ENCODE measurements around the gene CPSF7.
A peak's percentile ranks its signal among the peaks of the same experiment; 100 is the strongest.
"Not testable (repeated sequence)": the region's sequence is repeated elsewhere in the genome, so short reads cannot be mapped to it uniquely, and the experiment has no call there.

CPSF7 gene

DNA sequence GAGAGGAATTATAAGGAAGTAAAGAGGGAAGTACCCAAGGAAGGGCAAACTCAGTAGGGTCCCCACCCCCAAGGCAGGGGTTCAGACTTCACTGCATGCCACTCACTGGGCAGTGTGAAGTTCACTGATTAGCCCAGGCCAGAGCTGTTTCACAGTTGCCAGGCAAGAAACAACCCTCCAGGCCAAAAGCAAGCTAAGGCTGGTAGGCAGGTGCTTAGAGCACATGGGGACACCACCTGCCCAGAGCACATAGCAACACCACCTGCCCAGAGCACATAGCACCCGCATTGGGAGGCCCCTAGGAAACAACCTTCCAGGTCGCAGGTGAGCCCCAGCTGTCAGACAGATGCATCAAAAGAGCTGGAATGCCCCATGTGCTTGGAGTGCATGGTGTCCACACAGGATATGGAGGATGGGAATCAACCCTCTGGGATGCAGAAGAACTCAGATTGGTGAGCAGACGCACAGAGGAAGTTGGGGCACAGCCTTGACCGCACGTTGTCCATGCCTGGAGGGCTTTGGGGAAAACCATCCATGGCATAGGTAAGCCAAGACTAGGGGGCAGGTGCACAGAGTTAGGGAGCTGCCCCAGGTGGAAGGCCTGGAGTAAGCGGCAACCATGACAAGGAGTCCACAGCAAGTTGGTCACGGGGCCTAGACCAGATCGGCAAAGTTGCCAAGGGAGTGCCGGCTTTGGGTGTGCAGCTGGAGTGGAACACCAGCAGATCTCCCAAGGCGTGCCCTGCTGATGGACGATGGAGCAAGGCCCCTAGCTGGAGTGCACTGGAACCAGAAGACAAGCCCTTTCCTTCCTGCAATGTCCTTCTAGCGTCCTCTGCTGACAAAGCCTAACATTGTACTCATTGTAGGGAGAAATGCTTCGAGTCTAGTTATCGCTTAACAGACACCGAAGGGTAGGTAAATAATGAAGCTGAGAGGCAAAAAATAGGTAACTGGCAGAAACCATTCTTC lies 45.2 kb downstream of the CPSF7 start:
- no peak overlapping the region for H3K9ac ChIP-seq (ENCODE audit: low read length)
- no peaks in the 10 kb centered on the region for H3K9me3 ChIP-seq (replicated peaks; ENCODE audit: insufficient read depth, low read length)
- DNase-seq, result no peak
- H3K4me2 ChIP-seq (ENCODE audit: low read depth, low read length), result no peak overlapping the region
- H3K4me3 ChIP-seq (ENCODE audit: low read length), result no peak overlapping the region
- no peaks in the 10 kb centered on the region for H3F3A ChIP-seq (ENCODE audit: insufficient read depth, low read length)
- no peak overlapping the region for H2AFZ ChIP-seq (ENCODE audit: low read length)
- no peak overlapping the region for H3K27ac ChIP-seq (ENCODE audit: low read length)
- H4K20me1 ChIP-seq (ENCODE audit: insufficient read depth, low read length), result no peaks in the 10 kb centered on the region
- no peak for TF ChIP-seq EZH2phosphoT487 (IDR thresholded peaks at IDR 0.05; ENCODE audit: low read length)
- TF ChIP-seq, protein P1, sequence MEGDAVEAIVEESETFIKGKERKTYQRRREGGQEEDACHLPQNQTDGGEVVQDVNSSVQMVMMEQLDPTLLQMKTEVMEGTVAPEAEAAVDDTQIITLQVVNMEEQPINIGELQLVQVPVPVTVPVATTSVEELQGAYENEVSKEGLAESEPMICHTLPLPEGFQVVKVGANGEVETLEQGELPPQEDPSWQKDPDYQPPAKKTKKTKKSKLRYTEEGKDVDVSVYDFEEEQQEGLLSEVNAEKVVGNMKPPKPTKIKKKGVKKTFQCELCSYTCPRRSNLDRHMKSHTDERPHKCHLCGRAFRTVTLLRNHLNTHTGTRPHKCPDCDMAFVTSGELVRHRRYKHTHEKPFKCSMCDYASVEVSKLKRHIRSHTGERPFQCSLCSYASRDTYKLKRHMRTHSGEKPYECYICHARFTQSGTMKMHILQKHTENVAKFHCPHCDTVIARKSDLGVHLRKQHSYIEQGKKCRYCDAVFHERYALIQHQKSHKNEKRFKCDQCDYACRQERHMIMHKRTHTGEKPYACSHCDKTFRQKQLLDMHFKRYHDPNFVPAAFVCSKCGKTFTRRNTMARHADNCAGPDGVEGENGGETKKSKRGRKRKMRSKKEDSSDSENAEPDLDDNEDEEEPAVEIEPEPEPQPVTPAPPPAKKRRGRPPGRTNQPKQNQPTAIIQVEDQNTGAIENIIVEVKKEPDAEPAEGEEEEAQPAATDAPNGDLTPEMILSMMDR (IDR thresholded peaks at IDR 0.05; ENCODE audit: low read length), result 0 out of 2 replicates have a peak, but pooled peaks have one; percentile 3
- H3K4me1 ChIP-seq (ENCODE audit: low read length), result no peaks in the 10 kb centered on the region
- no peaks in the 10 kb centered on the region for H3K36me3 ChIP-seq (replicated peaks; ENCODE audit: insufficient read depth, low read length)
- H3K79me2 ChIP-seq (ENCODE audit: low read length), result no peaks in the 10 kb centered on the region
- no peaks in the 10 kb centered on the region for H3K27me3 ChIP-seq (replicated peaks; ENCODE audit: insufficient read depth, low read length)
- no peaks in the 10 kb centered on the region for H3K9me2 ChIP-seq (replicated peaks; ENCODE audit: insufficient read depth, low read length)

DNA sequence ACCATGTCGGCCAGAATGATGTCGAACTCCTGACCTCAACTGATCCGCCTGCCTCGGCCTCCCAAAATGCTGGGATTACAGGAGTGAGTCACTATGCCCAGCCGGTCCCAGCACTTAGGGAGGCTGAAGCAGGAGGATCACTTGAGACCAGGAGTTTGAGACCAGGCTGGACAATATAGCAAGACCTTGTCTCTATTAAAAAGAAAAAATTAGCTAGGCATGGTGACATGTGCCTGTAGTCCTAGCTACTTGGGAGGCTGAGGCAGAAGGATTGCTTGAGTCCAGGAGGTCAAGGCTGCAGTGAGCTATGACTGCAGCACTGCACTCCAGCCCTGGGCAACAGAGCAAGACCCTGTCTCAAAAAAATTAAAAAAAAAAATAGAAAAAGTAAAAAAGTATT lies 45.9 kb downstream of the CPSF7 start:
- H3K9ac ChIP-seq (ENCODE audit: low read length); H3K4me1 ChIP-seq (ENCODE audit: low read length); H4K20me1 ChIP-seq (ENCODE audit: insufficient read depth, low read length); H3K27ac ChIP-seq (ENCODE audit: low read length); H3K36me3 ChIP-seq (replicated peaks; ENCODE audit: insufficient read depth, low read length); H2AFZ ChIP-seq (ENCODE audit: low read length); DNase-seq; H3K9me2 ChIP-seq (replicated peaks; ENCODE audit: insufficient read depth, low read length); H3F3A ChIP-seq (ENCODE audit: insufficient read depth, low read length); H3K4me3 ChIP-seq (ENCODE audit: low read length); H3K9me3 ChIP-seq (replicated peaks; ENCODE audit: insufficient read depth, low read length); H3K79me2 ChIP-seq (ENCODE audit: low read length); H3K4me2 ChIP-seq (ENCODE audit: low read depth, low read length); H3K27me3 ChIP-seq (replicated peaks; ENCODE audit: insufficient read depth, low read length): not testable (repeated sequence)

DNA sequence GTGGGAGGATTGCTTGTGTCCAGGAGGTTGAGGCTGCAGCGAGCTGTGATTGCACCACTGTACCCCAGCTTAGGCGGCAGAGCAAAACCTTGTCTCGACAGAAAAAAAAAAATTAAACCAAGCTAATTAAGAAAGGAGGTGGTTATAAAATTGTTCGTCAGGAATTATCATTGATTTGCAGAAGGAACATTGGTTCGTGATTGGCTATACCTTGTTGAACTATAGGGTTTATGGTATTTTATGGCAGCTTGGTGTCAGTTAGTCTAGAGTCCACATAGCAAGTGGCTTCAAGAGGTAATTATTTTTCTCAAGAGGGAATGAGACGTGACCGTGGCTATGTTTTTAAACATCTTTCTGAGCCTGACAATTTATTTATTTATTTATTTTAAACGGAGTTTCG lies 48.9 kb downstream of the CPSF7 start:
- TF ChIP-seq EZH2phosphoT487 (IDR thresholded peaks at IDR 0.05; ENCODE audit: low read length) (no peak), EZH2 (optimal IDR thresholded peaks at IDR 0.05; ENCODE audit: low read depth, low read length) (no peak)
- TF ChIP-seq, protein P1 (IDR thresholded peaks at IDR 0.05; ENCODE audit: low read length), result no peak
- no peak overlapping the region for H3K4me3 ChIP-seq (ENCODE audit: low read length)
- H3K27ac ChIP-seq (ENCODE audit: low read length), result no peak overlapping the region
- H3K4me1 ChIP-seq (ENCODE audit: low read length), result no peaks in the 10 kb centered on the region
- no peaks in the 10 kb centered on the region for H3K9me3 ChIP-seq (replicated peaks; ENCODE audit: insufficient read depth, low read length)
- H3K27me3 ChIP-seq (replicated peaks; ENCODE audit: insufficient read depth, low read length), result no peaks in the 10 kb centered on the region
- H3K9me2 ChIP-seq (replicated peaks; ENCODE audit: insufficient read depth, low read length), result no peaks in the 10 kb centered on the region
- no peaks in the 10 kb centered on the region for H3F3A ChIP-seq (ENCODE audit: insufficient read depth, low read length)
- H3K9ac ChIP-seq (ENCODE audit: low read length), result no peak overlapping the region
- DNase-seq, result no peak
- H3K79me2 ChIP-seq (ENCODE audit: low read length), result no peaks in the 10 kb centered on the region
- no peak overlapping the region for H2AFZ ChIP-seq (ENCODE audit: low read length)
- no peak overlapping the region for H3K4me2 ChIP-seq (ENCODE audit: low read depth, low read length)
- no peaks in the 10 kb centered on the region for H3K36me3 ChIP-seq (replicated peaks; ENCODE audit: insufficient read depth, low read length)
- H4K20me1 ChIP-seq (ENCODE audit: insufficient read depth, low read length), result no peaks in the 10 kb centered on the region

DNA sequence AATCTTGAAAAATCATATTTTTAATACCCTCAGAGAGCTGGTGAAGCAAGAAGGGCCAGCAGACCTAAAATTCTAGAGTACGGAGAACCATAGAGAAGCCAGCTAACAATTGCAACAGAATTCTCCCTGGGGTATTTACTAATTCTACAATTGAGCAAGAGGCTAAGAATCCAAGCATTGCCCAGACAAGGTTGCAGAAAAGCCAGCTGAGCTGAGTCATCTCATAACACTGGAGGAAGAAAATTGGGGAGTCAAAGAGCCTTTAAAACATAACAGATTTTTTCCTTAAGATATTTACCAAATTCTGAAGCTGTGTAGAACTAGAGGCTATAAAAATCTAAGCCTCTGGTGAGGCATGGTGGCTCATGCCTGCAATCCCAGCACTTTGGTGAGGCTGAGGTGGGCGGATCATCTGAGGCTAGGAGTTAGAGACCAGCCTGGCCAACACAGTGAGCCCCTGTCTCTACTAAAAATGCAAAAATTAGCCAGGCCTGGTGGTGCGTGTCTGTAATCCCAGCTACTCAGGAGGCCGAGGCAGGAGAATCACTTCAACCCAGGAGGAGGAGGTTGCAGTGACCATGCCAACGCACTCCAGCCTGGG lies 51.0 kb downstream of the CPSF7 start:
- Histone ChIP-seq H3F3A (ENCODE audit: insufficient read depth, low read length) (no peaks in the 10 kb centered on the region), H3K4me3 (ENCODE audit: low read length) (no peak overlapping the region), H3K27me3 (replicated peaks; ENCODE audit: insufficient read depth, low read length) (no peaks in the 10 kb centered on the region), H3K36me3 (replicated peaks; ENCODE audit: insufficient read depth, low read length) (no peaks in the 10 kb centered on the region), H3K9me3 (replicated peaks; ENCODE audit: insufficient read depth, low read length) (no peaks in the 10 kb centered on the region), H3K9ac (ENCODE audit: low read length) (no peak overlapping the region), H3K4me2 (ENCODE audit: low read depth, low read length) (no peak overlapping the region), H3K27ac (ENCODE audit: low read length) (no peak overlapping the region), H3K79me2 (ENCODE audit: low read length) (no peaks in the 10 kb centered on the region), H4K20me1 (ENCODE audit: insufficient read depth, low read length) (no peaks in the 10 kb centered on the region), H2AFZ (ENCODE audit: low read length) (no peak overlapping the region), H3K4me1 (ENCODE audit: low read length) (no peaks in the 10 kb centered on the region), H3K9me2 (replicated peaks; ENCODE audit: insufficient read depth, low read length) (no peaks in the 10 kb centered on the region)
- no peak for DNase-seq
- TF ChIP-seq EZH2phosphoT487 (IDR thresholded peaks at IDR 0.05; ENCODE audit: low read length) (no peak), EZH2 (optimal IDR thresholded peaks at IDR 0.05; ENCODE audit: low read depth, low read length) (no peak)
- TF ChIP-seq, protein P1 (IDR thresholded peaks at IDR 0.05; ENCODE audit: low read length), result no peak
